Measurements from ENCODE around the gene GRK1. TPM values are rescaled to one million over a fixed set of nuclear protein-coding genes. Genes with fewer than 3 reads are reported as not detected.

GRK1 gene
- total RNA-seq, 1 experiment from 2014 or later, result 0.13 TPM

- no peak for DNase-seq (ENCODE audit: low spot score)
These were observed 34.1 kb upstream of the GRK1 start for GRCh38 chr13:113632706-113633484.

GRCh38 chr13:113633485-113633873 lies 33.5 kb upstream of the GRK1 start:
- DNase-seq (ENCODE audit: low spot score), result no peak

- DNase-seq (ENCODE audit: low spot score), result no peak
These were observed 32.6 kb upstream of the GRK1 start for GRCh38 chr13:113634279-113635047.

- no peak for DNase-seq (ENCODE audit: low spot score)
These were observed 32.0 kb upstream of the GRK1 start for GRCh38 chr13:113635048-113635420.

GRCh38 chr13:113635709-113636108 lies 31.3 kb upstream of the GRK1 start:
- no peak for DNase-seq (ENCODE audit: low spot score)

GRCh38 chr13:113636266-113636963 lies 30.6 kb upstream of the GRK1 start:
- no peak for DNase-seq (ENCODE audit: low spot score)

GRCh38 chr13:113637262-113638160 lies 29.5 kb upstream of the GRK1 start:
- DNase-seq (ENCODE audit: low spot score), result no peak

GRCh38 chr13:113638173-113638746 lies 28.8 kb upstream of the GRK1 start:
- no peak for DNase-seq (ENCODE audit: low spot score)

- DNase-seq (ENCODE audit: low spot score), result no peak
These were observed 28.2 kb upstream of the GRK1 start for GRCh38 chr13:113638806-113639205.

- no peak for DNase-seq (ENCODE audit: low spot score)
These were observed 27.3 kb upstream of the GRK1 start for GRCh38 chr13:113639616-113640262.

GRCh38 chr13:113641426-113641825 lies 25.6 kb upstream of the GRK1 start:
- no peak for DNase-seq (ENCODE audit: low spot score)

GRCh38 chr13:113642563-113642962 lies 24.5 kb upstream of the GRK1 start:
- DNase-seq (ENCODE audit: low spot score), result no peak

GRCh38 chr13:113643593-113643992 lies 23.4 kb upstream of the GRK1 start:
- no peak for DNase-seq (ENCODE audit: low spot score)

- DNase-seq (ENCODE audit: low spot score), result no peak
These were observed 22.2 kb upstream of the GRK1 start for GRCh38 chr13:113644800-113645199.

GRCh38 chr13:113645329-113645728 lies 21.7 kb upstream of the GRK1 start:
- no peak for DNase-seq (ENCODE audit: low spot score)

GRCh38 chr13:113646376-113646775 lies 20.6 kb upstream of the GRK1 start:
- peak; percentile 24 for DNase-seq (ENCODE audit: low spot score)

- DNase-seq (ENCODE audit: low spot score), result no peak
These were observed 20.1 kb upstream of the GRK1 start for GRCh38 chr13:113646921-113647340.

- peak; percentile 96 for DNase-seq (ENCODE audit: low spot score)
These were observed 19.4 kb upstream of the GRK1 start for GRCh38 chr13:113647351-113648215.

- DNase-seq (ENCODE audit: low spot score), result no peak
These were observed 18.8 kb upstream of the GRK1 start for GRCh38 chr13:113648216-113648610.
